DND-41 (cell line): ENCODE measurements around the gene SNRPA1.

Experiments used
- ATAC-seq: fragments of 200-7000 bp; cut with Tn5 transposase; 3 replicates; pipeline ENCODE4 v1.9.1; 2021; ENCODE audit warnings: low read depth; ENCODE audit not compliant: insufficient read depth
- DNase-seq: peaks from one replicate; pipeline ENCODE4 v3.0.0-alpha.2; 2020
- H2AFZ ChIP-seq: 2 replicates; pipeline ENCODE4 v1.6.0; 2012; ENCODE audit warnings: low read depth, low read length
- H3K27ac ChIP-seq: 2 replicates; pipeline ENCODE4 v1.5.1; 2012; ENCODE audit warnings: low read length, inconsistent platforms
- H3K27me3 ChIP-seq: fragments of 200-600 bp; sonication (generic); 2 replicates; pipeline ENCODE4 v1.6.0; 2012; ENCODE audit warnings: low read length, mild to moderate bottlenecking, inconsistent platforms; ENCODE audit not compliant: insufficient read depth, poor library complexity
- H3K36me3 ChIP-seq: 2 replicates; pipeline ENCODE4 v1.5.1; 2012; ENCODE audit warnings: low read length, inconsistent platforms; ENCODE audit not compliant: insufficient read depth
- H3K4me1 ChIP-seq: 2 replicates; pipeline ENCODE4 v1.5.1; 2012; ENCODE audit warnings: mild to moderate bottlenecking, low read length; ENCODE audit not compliant: insufficient read depth
- H3K4me2 ChIP-seq: 2 replicates; pipeline ENCODE4 v1.6.0; 2012; ENCODE audit warnings: mild to moderate bottlenecking, moderate library complexity, low read length, inconsistent platforms; ENCODE audit not compliant: insufficient read depth
- H3K4me3 ChIP-seq, 2 experiments: fragments of 200-600 bp in 1 of 2; shearing (Covaris generic) in 1 of 2; 2 replicates each; pipeline ENCODE4 v1.5.1; 2012 to 2016; ENCODE audit warnings: inconsistent platforms in 2 of 2, low read length in 2 of 2, mild to moderate bottlenecking in 2 of 2, low read depth in 1 of 2, moderate library complexity in 1 of 2
- H3K79me2 ChIP-seq: 2 replicates; pipeline ENCODE4 v1.6.0; 2012; ENCODE audit warnings: low read length, inconsistent platforms; ENCODE audit not compliant: insufficient read depth
- H3K9ac ChIP-seq: 2 replicates; pipeline ENCODE4 v1.6.0; 2012; ENCODE audit warnings: low read depth, mild to moderate bottlenecking, inconsistent platforms, low read length, moderate library complexity
- H3K9me3 ChIP-seq: 2 replicates; pipeline ENCODE4 v1.5.1; 2012; ENCODE audit warnings: low read length, moderate library complexity, mild to moderate bottlenecking, inconsistent platforms; ENCODE audit not compliant: insufficient read depth, severe bottlenecking
- H4K20me1 ChIP-seq: 2 replicates; pipeline ENCODE4 v1.6.0; 2012; ENCODE audit warnings: low read length; ENCODE audit not compliant: insufficient read depth
- CTCF ChIP-seq: IDR thresholded peaks from 2 replicates; pipeline ENCODE4 v1.5.1; 2012; ENCODE audit warnings: borderline replicate concordance, low read length, moderate library complexity, mild to moderate bottlenecking; ENCODE audit not compliant: poor library complexity, severe bottlenecking; ENCODE audit errors: extremely low read depth
- EZH2 ChIP-seq: IDR thresholded peaks from 3 replicates; pipeline ENCODE4 v1.6.1; 2012; ENCODE audit warnings: borderline replicate concordance, low read depth, mild to moderate bottlenecking, moderate library complexity, low read length, inconsistent platforms; ENCODE audit not compliant: severe bottlenecking

SNRPA1 gene

GRCh38 chr15:101256757-101257156 is 38.3 kb downstream of the SNRPA1 start:
- Histone ChIP-seq H2AFZ (no peak overlapping the region), H3K4me3 (no peak overlapping the region), H3K4me2 (no peak overlapping the region), H3K9ac (no peak overlapping the region), H3K9me3 (no peaks in the 10 kb centered on the region), H3K27ac (no peak overlapping the region), H3K4me1 (peaks cover 38% of the 10 kb centered on the region), H4K20me1 (no peaks in the 10 kb centered on the region), H3K79me2 (peaks cover 1% of the 10 kb centered on the region), H3K36me3 (no peaks in the 10 kb centered on the region; the same call in 1 of the 2 replicates), H3K27me3 (peaks cover 11% of the 10 kb centered on the region)
- ATAC-seq (no peak), DNase-seq (peak; percentile 20)
- TF ChIP-seq EZH2 (no peak), CTCF (peak; percentile 53)

- no peak overlapping the region for H3K4me2 ChIP-seq
- DNase-seq (no peak), ATAC-seq (no peak)
- H3K9ac ChIP-seq, result no peak overlapping the region
- no peaks in the 10 kb centered on the region for H3K9me3 ChIP-seq
- H3K4me1 ChIP-seq, result peaks cover 42% of the 10 kb centered on the region
- no peak overlapping the region for H3K4me3 ChIP-seq
- no peaks in the 10 kb centered on the region; the same call in 1 of the 2 replicates for H3K36me3 ChIP-seq
- peaks cover 9% of the 10 kb centered on the region for H3K79me2 ChIP-seq
- no peak overlapping the region for H2AFZ ChIP-seq
- peaks cover 11% of the 10 kb centered on the region for H3K27me3 ChIP-seq
- H3K27ac ChIP-seq, result no peak overlapping the region
- H4K20me1 ChIP-seq, result no peaks in the 10 kb centered on the region
- no peak for TF ChIP-seq CTCF
- no peak for TF ChIP-seq EZH2
These were observed 39.3 kb downstream of the SNRPA1 start for GRCh38 chr15:101255615-101256241.

- ATAC-seq (peak; percentile 15; the same call in 1 of the 3 replicates), DNase-seq (peak; percentile 24)
- H3K9me3 ChIP-seq, result no peaks in the 10 kb centered on the region
- H3K79me2 ChIP-seq, result peaks cover 16% of the 10 kb centered on the region
- no peak overlapping the region for H3K9ac ChIP-seq
- H3K4me1 ChIP-seq, result peaks cover 49% of the 10 kb centered on the region
- H3K27me3 ChIP-seq, result peaks cover 11% of the 10 kb centered on the region
- no peak overlapping the region for H2AFZ ChIP-seq
- no peak overlapping the region for H3K27ac ChIP-seq
- H3K36me3 ChIP-seq, result no peaks in the 10 kb centered on the region; the same call in 1 of the 2 replicates
- no peak overlapping the region for H3K4me3 ChIP-seq
- no peak overlapping the region for H3K4me2 ChIP-seq
- TF ChIP-seq CTCF, result no peak
- TF ChIP-seq EZH2, result no peak
- H4K20me1 ChIP-seq, result peaks cover under 1% of the 10 kb centered on the region; the same call in 1 of the 2 replicates
These were observed 40.0 kb downstream of the SNRPA1 start for GRCh38 chr15:101255051-101255395.
